Choroid plexus epithelial cell (primary cell): Measurements from ENCODE around the gene GABRG3.

ENCODE experiments used
- DNase-seq: peaks from one replicate; pipeline ENCODE4 v3.0.0-alpha.2; 2010; ENCODE audit warnings: low read depth
- H3K4me3 ChIP-seq: 2 replicates; pipeline ENCODE4 v1.5.1; 2011; ENCODE audit warnings: low read depth, mild to moderate bottlenecking, control low read depth, low read length, moderate library complexity
- TF ChIP-seq, protein P1 (sequence below): conservative IDR thresholded peaks from 2 replicates; pipeline ENCODE4 v1.5.1; 2011; ENCODE audit warnings: low read depth, mild to moderate bottlenecking, control low read depth, inconsistent platforms, low read length, moderate library complexity

GABRG3 gene

DNA sequence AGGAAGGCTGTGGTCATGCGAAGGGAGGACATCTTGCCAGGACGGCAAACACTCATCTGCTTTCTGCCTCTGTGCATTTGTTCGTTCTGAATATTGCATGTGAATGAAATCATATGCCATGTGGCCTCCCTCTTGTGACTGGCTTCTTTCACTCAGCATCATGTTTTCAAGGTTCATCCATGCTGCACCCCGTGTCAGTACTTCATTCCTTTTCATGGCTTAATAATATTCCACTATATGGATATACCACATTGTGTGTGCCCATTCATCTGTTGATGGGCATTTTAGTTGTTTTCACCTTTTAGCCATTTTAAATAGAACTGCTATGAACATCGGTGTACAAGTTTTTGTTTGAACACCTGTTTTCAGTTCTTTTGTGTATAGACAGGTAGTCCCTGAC, 118.7 kb downstream of the GABRG3 start:
- no peak overlapping the region for H3K4me3 ChIP-seq
- DNase-seq, result no peak
- TF ChIP-seq, protein P1, sequence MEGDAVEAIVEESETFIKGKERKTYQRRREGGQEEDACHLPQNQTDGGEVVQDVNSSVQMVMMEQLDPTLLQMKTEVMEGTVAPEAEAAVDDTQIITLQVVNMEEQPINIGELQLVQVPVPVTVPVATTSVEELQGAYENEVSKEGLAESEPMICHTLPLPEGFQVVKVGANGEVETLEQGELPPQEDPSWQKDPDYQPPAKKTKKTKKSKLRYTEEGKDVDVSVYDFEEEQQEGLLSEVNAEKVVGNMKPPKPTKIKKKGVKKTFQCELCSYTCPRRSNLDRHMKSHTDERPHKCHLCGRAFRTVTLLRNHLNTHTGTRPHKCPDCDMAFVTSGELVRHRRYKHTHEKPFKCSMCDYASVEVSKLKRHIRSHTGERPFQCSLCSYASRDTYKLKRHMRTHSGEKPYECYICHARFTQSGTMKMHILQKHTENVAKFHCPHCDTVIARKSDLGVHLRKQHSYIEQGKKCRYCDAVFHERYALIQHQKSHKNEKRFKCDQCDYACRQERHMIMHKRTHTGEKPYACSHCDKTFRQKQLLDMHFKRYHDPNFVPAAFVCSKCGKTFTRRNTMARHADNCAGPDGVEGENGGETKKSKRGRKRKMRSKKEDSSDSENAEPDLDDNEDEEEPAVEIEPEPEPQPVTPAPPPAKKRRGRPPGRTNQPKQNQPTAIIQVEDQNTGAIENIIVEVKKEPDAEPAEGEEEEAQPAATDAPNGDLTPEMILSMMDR, result no peak

DNA sequence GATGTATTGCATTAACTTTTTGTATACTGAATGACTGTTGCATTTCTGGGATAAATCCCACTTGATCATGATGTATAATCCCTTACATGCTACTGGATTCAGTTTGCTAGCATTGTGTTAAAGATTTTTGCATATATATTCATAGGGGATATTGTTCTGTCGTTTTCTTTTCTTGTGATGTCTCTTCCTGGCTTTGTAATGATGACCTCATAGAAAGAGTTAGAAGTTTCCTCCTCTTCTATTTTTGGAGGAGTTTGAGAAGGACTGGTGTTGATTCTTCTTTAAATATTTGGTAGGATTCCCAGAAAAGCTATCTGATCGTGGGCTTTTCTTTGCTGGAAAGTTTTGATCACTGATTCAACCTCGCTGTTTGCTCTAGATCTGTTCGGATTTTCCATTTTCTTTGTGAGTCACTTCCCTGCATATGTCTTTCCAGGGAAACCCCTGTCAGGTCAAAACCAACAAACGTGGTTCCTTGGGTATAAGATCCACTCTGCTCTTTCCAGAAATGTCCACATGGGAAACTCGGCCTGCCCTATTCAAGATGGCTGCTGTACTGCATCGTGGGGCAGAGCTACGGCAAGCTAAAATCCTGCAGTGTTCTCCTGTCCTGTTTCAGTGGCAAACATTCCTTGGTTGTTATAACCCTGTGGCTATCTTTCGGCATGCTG, 120.4 kb downstream of the GABRG3 start:
- no peak for DNase-seq
- TF ChIP-seq, protein P1, result no peak

DNA sequence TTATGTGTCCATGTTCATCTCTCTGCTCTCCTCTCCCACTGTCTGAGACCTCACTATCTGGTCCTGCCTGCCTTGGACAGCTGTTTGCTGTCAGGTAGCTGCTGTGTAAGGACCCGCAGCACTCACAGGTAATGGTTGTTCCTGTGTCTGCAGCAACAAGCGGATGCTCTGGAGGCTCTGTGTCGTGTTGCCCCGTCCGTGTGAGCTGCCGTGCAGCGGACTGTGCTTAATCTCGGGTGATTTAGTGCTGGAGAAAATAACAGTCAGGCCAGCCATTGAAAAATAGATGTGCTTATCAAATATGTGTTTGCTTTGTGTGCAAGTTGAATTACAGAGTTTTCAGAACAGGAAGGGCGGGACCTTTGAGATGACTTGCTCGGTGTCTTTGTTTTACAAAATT, 121.4 kb downstream of the GABRG3 start:
- no peak for DNase-seq
- H3K4me3 ChIP-seq, result no peak overlapping the region
- TF ChIP-seq, protein P1, result no peak

More for the DNA sequence above, 120.4 kb downstream of the GABRG3 start:
- no peak overlapping the region for H3K4me3 ChIP-seq

DNA sequence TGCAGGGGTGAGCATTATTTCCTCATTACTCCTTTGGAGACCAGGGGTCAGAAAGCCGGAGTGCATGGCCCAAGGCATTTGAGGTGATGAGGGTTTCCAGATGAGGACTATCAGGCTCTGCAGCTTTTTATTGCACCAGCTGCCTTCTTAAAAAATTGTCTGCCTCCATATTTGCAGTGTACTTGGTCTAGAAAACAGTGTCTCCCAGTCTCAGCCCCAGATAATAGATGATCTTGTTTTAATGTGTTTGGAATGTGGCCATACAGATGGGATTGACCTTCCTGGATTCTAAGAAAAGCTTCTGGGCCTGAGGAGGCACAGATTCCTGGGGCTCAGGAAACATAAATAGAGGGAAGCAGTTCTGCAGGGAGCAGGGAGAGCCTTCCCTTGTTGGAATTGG, 123.3 kb downstream of the GABRG3 start:
- DNase-seq, result no peak
- TF ChIP-seq, protein P1, result no peak
- H3K4me3 ChIP-seq, result no peak overlapping the region

DNA sequence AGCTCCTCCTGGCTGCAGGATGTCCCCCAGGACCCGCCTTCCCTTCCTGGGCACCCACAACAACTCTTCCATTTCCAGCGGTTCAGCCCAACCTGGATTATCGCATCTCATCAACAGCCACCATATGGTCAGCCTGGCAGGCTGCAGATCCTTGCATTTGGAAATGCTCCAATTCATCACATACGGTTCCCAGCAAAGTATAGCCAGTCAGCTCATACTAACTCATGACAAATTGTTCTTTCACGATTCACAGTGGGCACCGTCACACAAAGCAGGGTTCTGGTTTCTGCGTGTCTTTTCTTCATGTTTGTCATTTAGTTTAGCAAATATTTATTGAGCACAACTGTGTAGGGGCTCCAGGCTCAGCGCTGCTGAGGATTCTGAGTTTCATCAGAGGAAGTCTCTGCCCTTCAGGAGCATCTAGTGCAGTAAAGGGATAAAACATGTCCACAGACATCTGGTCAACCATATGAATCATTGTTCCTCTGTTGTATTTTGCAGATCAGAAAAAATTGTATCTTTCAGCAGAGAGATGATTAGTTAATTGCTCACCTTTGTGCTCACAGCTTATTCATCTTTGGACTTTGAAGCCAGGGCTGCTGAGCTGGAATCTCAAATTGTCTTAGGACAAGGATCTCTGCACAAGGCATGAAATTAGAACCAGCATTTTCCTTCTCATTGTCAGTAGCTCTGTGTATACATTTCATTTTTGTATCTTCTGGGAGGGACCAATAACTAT, 125.1 kb downstream of the GABRG3 start:
- no peak for DNase-seq
- H3K4me3 ChIP-seq, result no peak overlapping the region
- TF ChIP-seq, protein P1, result no peak

DNA sequence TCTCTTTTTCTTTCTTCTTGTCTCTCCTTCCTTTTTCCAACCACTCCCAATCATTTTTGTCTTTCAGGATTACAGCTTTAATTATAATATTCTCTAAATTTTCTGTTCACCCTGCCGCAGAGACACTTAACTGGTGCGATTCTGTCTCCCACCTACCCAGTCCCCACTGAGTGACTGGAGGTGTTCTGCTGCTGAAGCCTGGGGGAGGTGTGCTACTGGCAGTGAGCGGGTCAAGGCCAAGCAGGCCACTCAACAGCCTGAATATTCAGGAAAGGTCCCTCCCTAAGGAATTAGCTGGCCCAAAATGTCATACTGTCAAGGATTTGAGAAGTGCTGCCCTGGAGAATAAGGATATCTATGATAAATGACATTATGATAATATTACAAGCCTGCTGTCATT, 126.5 kb downstream of the GABRG3 start:
- no peak for DNase-seq
- no peak overlapping the region for H3K4me3 ChIP-seq
- TF ChIP-seq, protein P1, result no peak

DNA sequence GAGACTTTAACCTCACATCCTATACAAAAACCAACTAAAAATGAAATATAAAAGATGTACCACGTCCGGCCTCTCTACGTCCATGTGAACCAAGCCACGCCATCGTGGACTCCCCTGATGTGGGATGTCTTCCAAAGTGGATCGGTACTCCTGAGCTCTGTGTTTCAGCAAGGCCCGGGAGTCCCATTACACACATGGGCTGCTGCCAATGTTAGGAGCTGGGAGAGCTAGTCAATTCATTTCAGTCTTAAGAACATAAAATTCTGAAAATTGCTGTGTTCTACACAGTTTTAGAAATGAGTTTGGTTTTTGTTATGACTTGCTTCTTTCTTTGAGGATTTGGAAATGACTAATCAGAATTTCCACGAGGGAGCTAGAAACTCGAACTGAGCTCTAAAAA, 131.0 kb downstream of the GABRG3 start:
- TF ChIP-seq, protein P1, result no peak
- H3K4me3 ChIP-seq, result no peak overlapping the region
- DNase-seq, result no peak
